Calu3 (cell line): ENCODE results near the gene CD276. TPM values are rescaled to one million over a fixed set of nuclear protein-coding genes. Genes with fewer than 3 reads are reported as not detected.

Experiments used
- BruUV-seq: library from RNA; stranded (reverse); fragments of 400-500 nt; replicated peaks from 2 replicates; lab custom pipeline; 2021; lab: Mats Ljungman, UMichigan
- CTCF ChIA-PET: fragments of 300-600 bp; sonication (Branson Sonifier 250); formaldehyde crosslinking; loops from one replicate; lab custom pipeline; 2022; ENCODE audit warnings: antibody characterized with exemption; lab: Charles Lee
- DNase-seq: peaks from one replicate; pipeline ENCODE4 v3.0.0; 2022
- H3K27ac Mint-ChIP-seq: one replicate; pipeline ENCODE4 v1.8.0; 2022; ENCODE audit warnings: mixed read lengths; ENCODE audit not compliant: unreplicated experiment
- H3K27me3 Mint-ChIP-seq: one replicate; pipeline ENCODE4 v1.8.0; 2022; ENCODE audit warnings: mixed read lengths; ENCODE audit not compliant: unreplicated experiment
- H3K36me3 Mint-ChIP-seq: one replicate; pipeline ENCODE4 v1.8.0; 2022; ENCODE audit warnings: mild to moderate bottlenecking, moderate library complexity, mixed read lengths; ENCODE audit not compliant: insufficient read depth, unreplicated experiment
- H3K4me1 Mint-ChIP-seq: one replicate; pipeline ENCODE4 v1.8.0; 2022; ENCODE audit warnings: mild to moderate bottlenecking, low read depth, mixed read lengths; ENCODE audit not compliant: unreplicated experiment
- H3K4me3 Mint-ChIP-seq: one replicate; pipeline ENCODE4 v1.8.0; 2022; ENCODE audit warnings: mild to moderate bottlenecking, low read depth, moderate library complexity, mixed read lengths; ENCODE audit not compliant: unreplicated experiment
- H3K9me3 Mint-ChIP-seq: one replicate; pipeline ENCODE4 v1.8.0; 2022; ENCODE audit warnings: low read depth, mixed read lengths; ENCODE audit not compliant: unreplicated experiment
- CTCF ChIP-seq: fragments of 200-600 bp; IDR thresholded peaks from one replicate; pipeline ENCODE4 v1.8.0; 2022; ENCODE audit warnings: antibody characterized with exemption; ENCODE audit not compliant: unreplicated experiment
- intact Hi-C: fragments of 100-400 bp; cut with micrococcal nuclease; formaldehyde crosslinking; loops from one replicate; pipeline ENCODE4 v1.10.0; 2022; ENCODE audit not compliant: unreplicated experiment
- total RNA-seq: library from RNA; stranded (reverse); gene quantifications from 2 replicates; pipeline ENCODE4 v1.2.3, GENCODE V29; 2022

CD276 gene
- total RNA-seq, 1 experiment from 2014 or later: 84.6 TPM

- intact Hi-C loops: no loop called here
- Mint-ChIP-seq H3K27me3 (peaks cover 90% of the 10 kb centered on the region), H3K27ac (no peak overlapping the region), H3K9me3 (no peaks in the 10 kb centered on the region), H3K4me1 (no peaks in the 10 kb centered on the region), H3K36me3 (no peaks in the 10 kb centered on the region), H3K4me3 (no peak overlapping the region)
- BruUV-seq: no TSS peak
- no peak for DNase-seq
- TF ChIP-seq CTCF: no peak
- CTCF ChIA-PET: no interaction called here
These were observed 67.3 kb downstream of the CD276 start for GRCh38 chr15:73751511-73751898.

- Mint-ChIP-seq H3K27ac (no peak overlapping the region), H3K36me3 (no peaks in the 10 kb centered on the region), H3K4me1 (no peaks in the 10 kb centered on the region), H3K4me3 (no peak overlapping the region), H3K27me3 (peaks cover 84% of the 10 kb centered on the region), H3K9me3 (no peaks in the 10 kb centered on the region)
- intact Hi-C loops: no loop called here
- no peak for DNase-seq
- BruUV-seq: no TSS peak
- TF ChIP-seq CTCF: no peak
- CTCF ChIA-PET: no interaction called here
These were observed 68.0 kb downstream of the CD276 start for GRCh38 chr15:73751899-73752805.

- peaks cover 78% of the 10 kb centered on the region for H3K27me3 Mint-ChIP-seq
- H3K36me3 Mint-ChIP-seq: no peaks in the 10 kb centered on the region
- no peak overlapping the region for H3K27ac Mint-ChIP-seq
- intact Hi-C loops: no loop called here
- H3K4me3 Mint-ChIP-seq: no peak overlapping the region
- no TSS peak for BruUV-seq
- H3K4me1 Mint-ChIP-seq: no peaks in the 10 kb centered on the region
- no peak for TF ChIP-seq CTCF
- DNase-seq: no peak
- no peaks in the 10 kb centered on the region for H3K9me3 Mint-ChIP-seq
- CTCF ChIA-PET: no interaction called here
These were observed 68.6 kb downstream of the CD276 start for GRCh38 chr15:73752806-73753193.

- Mint-ChIP-seq H3K4me1 (no peaks in the 10 kb centered on the region), H3K9me3 (no peaks in the 10 kb centered on the region), H3K36me3 (no peaks in the 10 kb centered on the region), H3K4me3 (no peak within 1 kb of the TSS), H3K27me3 (peaks cover 71% of the 10 kb centered on the region), H3K27ac (no peak within 1 kb of the TSS)
- no peak for TF ChIP-seq CTCF
- no TSS peak for BruUV-seq
- intact Hi-C loops: no loop called here
- CTCF ChIA-PET: interaction anchor here (0.7 kb wide), 3 partner anchors 158 to 918 kb away, joined by 3 to 6 read pairs (median 3); no protein-coding TSS in a partner anchor
- no peak for DNase-seq
These were observed 69.3 kb downstream of the CD276 start, which contains the start of gene INSYN1 for GRCh38 chr15:73753250-73754130. TSS of gene INSYN1 (minus strand) at chr15:73753351. CDS start at chr15:73751130, 2,221 bp downstream.
